HG03159 (cell line): ENCODE results near the gene FCRL4.
A peak's percentile ranks its signal among the peaks of the same experiment; 100 is the strongest.

ENCODE experiments used
- ATAC-seq: cut with Tn5 transposase; IDR thresholded peaks from one replicate; pipeline ENCODE4 v1.9.1; 2021; ENCODE audit warnings: mild to moderate bottlenecking, moderate library complexity; ENCODE audit not compliant: unreplicated experiment

The FCRL4 gene

DNA sequence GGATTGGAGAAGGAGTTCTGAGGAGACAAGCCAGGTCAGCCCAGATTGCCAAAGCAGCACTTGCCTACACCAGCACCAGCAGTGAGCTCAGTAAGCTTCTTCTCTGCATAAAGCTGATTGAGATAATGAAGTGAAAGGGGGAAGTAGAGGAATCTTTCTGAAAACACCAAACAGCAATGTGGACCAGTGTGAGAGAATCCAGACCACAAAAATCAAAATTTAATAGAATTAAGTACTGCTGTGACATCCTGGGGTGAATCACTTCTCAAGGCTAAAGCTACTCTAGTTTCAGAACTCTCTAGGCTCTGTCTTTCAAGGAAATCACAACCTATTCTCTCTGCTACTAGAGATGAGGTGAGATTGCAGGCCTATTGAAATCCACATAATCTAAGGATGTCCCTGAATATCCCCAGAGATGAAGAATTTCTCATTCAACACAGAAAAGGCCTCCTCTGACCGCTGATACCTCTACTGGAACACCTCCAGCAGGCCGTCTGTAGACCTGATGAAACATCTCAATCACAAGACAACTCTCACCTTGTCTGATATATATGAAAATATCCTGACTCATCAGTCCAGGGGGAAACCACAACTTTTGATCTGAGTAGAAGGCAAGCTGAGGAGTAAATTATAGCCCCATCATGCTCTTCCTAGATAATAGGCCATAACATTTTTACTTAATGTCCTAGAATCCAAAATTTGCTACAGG is at the start of gene FCRL4:
Gene FCRL4 (minus strand): TSS at position 127 of the 709 bp plus-strand sequence. CDS start 141 bp downstream, outside the sequence.
- ATAC-seq = peak; percentile 71

DNA sequence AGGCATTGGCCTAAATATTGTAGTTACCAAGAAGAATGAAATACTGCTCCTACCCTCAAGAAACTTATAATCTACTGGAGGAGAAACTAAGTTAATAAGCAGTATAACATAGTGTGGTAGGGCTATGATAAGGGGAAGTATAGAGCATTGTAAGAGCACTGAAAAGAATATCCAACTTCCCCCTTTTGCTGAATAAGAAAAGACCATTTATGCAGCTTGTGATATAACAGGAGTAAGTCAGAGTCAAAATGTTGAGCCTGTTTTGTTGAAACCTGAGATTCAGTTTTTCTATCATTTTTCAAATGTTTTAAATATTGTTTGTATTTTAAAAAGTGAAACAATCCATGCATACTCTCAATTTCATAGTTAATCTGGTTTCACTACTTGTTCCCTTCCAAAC is 48.3 kb upstream of the FCRL4 start:
- ATAC-seq = no peak

DNA sequence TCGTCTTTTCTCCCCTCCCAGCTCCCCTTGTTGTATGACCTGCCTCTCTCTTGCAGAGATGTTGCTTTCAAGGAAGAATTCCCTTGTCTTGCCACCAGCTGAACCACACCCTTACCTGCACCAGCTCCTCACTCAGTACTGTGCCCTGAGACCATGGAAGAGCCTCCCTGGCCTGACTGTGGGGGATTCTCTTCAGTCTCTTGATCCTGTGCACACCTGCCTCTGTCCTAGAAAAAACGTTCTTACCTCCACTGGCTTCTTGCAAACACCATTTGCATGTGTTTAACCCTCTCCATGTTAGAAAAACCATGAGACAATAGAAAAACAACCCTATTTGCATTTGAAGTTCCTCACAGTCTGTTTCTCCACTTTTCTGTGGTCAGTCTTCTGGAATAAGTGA is 43.3 kb upstream of the FCRL4 start:
- no peak for ATAC-seq

DNA sequence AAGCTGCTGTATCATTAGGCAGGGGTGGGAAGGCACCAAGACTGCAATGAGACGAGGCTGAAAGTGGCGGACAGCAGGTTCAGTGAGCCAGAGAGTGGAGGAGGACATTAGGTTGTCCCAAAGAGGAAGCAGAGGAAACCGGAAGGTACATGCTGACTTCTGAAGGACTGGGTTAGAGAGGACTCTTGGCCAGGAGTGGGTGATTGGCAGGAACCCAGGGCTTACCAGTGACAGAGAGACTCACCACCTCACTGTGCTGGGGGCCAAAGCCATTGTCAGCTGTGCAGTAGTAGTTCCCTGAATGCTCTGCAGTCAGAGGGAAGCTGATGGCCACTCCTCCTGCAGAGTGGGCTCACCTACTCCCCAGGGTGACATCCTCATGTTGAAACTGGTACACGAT is 41.9 kb upstream of the FCRL4 start:
- no peak for ATAC-seq

DNA sequence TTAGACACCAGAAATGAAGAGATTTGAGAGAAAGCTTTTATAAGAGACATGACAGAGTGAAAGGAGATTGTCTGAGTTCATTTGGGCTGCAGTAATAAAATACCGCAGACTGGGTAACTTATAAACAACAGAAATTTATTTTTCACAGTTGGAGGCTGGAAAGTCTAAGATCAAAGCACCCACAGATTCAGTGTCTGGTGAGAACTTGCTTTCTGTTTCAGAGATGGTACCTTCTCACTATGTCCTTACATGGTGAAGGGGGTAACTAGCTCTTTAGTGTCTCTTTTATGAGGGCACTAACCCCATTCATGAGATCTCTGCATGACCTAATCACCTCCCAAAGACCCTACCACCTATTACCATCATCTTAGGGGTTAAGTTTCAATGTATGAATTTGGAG is 30.9 kb upstream of the FCRL4 start:
- no peak for ATAC-seq

DNA sequence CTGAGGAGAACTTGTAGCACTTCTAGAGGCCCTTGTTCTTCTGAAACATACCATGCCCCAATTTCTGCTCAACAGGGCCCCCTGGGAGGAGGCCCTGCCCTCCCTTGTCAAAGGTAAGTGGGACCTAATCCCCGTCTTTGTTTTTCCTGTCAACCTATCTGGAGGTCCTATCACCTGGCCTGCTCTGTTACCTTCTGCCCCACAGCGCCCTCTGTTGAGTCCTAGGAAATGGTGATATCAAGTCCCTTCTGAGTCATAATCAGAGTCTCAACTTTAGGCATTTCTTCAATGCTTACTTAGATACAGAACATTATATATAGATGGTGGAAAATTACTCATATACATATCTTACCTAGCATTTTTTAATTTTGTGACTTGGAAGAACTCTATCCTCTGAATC is 28.2 kb upstream of the FCRL4 start:
- no peak for ATAC-seq

DNA sequence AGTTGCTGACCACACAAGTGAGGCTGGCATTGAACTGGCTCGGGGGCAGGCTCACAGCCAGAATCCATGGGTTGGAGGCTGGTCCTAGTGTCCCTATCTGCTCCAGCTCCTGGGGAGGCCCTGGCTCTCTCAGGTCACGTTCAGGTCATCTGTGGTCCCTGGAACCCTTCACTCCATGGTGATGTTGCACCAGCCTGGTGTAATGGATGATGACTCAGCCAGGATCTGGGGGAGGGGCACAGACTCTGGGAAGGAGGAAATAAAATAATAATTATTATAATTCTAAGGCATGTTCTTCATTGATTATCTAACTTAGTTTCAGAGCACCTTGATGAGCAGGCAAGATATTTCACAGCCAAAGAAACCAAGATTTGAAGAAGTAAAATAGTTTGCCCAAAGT is 26.6 kb upstream of the FCRL4 start:
- no peak for ATAC-seq

DNA sequence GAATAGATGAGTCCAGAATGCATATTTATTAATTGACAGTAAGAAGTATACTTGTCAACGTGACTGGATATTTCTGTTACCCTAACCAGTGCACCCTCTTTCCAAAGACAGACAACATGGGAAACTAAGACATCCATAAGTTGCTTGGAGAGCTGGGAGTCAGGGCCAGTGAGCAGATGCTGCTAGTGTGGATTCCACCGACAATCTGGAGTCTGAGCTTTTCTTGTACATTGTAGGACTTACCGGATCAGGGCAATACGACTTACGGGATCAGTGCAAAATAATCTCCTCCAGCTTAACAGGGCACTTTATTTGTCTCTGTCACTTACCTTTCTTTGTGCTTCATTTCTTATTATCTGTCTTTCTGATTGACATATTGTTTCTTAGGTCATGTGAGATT is 24.6 kb upstream of the FCRL4 start:
- ATAC-seq = no peak

DNA sequence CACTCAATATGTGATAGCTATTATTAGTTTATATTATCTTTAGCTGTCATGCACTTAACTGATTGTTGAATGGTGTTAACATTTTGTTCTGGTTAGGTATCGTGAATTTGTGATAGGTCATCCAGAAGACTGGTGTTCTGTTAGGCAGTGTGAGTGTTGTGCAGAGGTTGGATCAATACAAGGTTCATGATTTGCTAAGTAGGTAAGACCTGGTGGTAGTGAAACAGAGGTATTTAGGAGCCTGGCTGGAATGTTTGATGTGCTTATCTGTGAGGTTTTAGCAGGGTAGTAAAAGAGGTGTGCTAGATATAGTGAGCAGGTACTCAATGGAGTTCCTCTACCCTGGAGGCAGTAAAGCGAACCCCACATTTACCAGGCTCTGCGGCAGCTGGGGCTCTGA is 20.3 kb upstream of the FCRL4 start:
- ATAC-seq = no peak

DNA sequence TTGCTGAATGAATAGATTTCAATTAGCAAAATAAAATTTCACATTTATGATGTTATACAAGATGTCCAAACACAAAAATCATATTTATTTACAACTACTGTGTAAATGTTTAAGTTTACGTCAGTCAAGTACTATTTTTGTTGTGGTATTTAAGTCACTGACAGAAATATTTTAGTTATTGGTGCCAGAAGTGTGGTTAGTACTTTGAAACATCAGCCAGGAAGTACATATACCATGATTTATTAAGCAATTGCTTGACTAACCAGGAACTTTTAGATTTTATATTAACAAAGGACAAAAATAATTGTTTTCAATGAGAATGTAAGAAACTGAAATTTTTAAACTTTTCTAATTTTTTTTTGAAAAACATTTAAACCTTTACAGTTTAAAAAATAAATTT is 2.4 kb upstream of the FCRL4 start:
- ATAC-seq = no peak

DNA sequence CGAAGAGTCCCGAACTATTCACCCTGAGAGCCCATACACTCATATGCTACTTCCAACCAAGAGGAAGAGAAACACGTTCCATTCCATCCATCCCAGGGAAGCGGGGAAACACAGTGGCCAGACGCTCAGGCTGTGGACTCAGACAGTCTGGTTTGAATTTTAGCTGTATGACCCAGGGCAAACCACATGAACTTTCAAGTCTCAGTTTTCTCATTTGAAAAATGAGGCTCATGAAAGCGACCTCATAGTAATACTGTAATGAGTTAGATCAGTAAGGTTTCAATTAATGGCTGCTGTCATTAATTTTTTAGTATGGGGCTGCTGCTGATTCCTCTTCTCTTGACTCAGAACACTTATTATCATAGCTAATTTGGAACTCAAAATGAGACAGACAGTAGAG is 1.5 kb downstream of the FCRL4 start:
- ATAC-seq = no peak

DNA sequence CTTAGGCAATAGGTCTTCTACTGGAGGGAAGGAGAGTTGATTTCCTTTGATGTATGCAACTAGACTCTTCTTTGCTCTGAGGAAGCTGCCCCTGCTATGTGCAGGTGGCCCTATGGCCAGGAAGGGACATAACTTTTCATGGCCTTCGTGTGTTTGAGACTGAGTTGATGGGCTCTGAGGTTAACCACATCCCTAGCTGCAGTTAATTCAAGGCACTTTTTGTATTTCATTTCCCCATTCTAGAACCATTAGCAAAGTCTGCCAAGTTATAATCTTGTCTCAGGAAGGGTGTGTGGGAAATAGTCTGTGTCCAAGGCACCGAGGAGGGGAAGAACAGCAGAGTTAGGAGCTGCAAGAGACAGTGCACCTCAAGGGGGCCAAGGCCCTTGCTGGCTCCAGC is 2.5 kb downstream of the FCRL4 start:
- peak; percentile 65 for ATAC-seq

DNA sequence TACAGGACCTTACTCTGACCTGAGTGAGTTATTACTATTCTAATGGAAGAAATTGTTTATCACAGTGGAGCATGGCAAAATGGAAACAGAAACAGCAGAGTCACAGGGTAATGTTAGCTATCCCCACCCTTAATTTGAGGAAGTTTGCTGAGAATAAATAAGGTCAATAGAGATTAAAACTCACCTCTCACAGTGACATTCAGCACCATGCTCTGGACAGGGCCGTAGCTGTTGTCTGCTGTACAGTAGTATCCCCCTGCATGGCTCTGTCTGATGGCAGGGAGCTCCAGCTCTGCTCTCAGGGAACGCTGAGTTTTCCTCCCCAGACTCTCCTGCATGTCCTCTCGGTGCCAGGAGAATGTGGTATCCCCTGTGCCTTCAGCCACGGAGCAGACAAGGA is 11.9 kb downstream of the FCRL4 start:
- no peak for ATAC-seq

DNA sequence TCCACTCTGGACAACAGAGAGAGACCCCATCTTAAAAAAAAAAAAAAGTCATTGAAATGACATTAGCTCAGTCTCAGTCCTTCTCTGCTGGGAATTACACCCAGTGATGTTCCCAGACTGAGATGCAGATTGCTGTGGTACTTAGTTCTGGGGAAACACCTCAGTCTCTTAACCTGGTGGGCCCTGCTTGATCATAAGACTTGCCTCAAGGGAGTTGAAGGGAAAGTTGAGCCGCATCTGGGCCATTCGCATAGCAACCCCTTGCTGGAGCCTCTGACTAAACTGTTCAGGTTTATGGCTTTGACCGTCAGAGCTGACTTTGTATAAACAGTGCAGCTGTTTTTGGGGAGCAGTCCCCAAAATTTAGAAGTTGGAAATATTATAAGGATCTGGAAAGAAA is 13.4 kb downstream of the FCRL4 start:
- no peak for ATAC-seq

DNA sequence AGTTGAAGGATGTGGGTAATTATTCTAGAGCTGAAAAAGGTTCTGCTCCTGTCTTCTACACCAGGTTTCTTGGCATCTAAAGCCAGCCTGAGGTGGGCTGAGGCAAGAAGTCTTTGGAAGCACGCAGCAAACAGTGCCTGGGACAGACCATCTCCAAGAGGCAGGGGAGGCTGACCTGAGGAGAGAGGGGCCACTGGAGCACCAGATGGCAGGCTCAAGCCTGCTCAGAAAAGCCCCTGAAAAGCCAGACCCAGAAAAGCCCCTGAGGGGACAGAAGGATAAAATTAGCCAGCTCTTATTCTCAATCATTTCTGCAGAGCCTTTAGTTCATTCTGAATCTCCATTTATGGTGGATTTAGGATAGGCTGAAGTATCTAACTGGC is 17.1 kb downstream of the FCRL4 start:
- no peak for ATAC-seq

DNA sequence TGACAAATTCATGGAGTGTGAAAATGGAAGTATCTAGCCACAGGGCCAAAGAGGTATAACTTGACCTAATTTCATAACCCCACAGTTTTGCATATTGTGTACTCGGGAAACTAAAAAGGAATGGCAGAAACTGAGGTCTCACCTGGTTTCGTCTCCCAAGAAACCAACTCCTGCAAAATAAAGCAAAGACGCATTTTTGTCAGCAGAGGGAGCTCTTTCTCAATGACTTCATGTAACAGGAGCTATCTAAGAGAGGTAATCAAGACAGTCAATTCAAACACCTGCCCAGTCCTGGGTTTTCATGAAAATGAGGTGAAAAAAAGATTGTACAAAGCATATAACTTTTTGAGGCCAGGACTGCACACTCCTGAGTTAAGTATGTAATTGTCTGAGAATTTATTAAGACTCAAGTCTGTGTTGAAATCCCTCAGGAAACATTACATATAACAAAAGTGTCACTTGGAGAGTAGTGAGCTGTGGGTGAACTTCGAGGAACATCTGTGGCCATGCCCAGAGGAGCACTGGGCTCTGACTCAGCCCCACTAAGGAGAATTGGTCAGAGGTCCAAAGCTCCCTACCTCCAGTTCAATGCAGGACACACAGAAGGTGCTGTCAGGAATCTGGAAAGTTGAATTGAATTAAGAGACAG is 17.6 kb downstream of the FCRL4 start:
- no peak for ATAC-seq

DNA sequence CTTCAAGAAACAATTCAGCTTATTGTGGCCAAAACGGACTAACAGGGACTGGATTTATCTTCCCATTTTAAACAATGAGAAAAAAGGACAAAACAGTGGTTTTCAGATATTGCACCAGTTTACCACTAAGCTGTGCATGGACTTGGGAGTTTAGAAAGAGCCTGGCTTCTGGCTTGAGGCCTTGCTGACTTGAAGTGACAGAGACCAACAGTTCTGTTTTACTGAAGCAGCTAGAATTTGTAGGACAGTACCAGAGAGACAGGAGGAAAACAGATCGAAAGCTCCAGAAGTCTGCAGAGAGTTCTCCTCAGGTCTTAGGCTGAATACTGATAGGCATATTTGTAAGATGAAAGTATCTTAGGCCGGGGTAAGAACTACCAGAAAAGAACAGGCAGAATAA is 20.5 kb downstream of the FCRL4 start:
- ATAC-seq = no peak

DNA sequence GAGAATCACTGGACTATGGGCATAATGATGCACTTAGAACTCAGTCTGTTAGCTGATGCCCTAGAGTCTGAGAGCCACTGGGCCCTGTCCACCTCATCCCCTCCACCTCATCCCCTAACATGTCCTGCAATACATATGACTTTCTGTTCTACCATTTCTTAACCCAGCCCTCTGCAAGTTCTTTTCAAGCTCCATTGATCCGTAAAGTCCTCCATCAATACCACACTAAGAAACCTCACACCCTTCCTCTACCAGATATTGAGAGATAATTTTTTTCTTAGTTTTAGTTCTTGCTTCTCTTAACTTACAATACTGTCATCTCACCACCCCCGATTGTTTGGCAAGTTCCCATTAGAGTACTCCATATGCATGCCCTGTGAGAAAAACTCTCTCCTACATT is 22.1 kb downstream of the FCRL4 start:
- ATAC-seq = peak; percentile 71

DNA sequence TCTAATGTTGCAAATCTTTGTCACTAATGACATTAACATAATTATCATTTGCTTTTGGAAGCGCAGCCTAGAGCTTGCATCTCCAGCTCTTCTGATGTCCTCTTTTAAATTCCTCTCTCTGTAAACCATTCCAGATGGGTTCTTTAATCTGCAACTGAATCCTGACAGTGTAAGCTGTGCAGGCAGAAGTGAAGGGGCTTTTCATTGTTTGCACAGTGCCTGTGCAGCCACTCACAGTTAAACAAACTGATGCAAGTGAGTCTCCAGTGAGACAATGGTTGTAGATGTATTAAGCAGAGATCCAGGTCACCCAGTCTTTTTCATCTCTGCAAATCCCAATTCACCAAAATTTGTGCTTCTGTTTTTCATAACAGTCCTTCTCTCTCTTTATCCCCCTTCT is 23.0 kb downstream of the FCRL4 start:
- no peak for ATAC-seq

DNA sequence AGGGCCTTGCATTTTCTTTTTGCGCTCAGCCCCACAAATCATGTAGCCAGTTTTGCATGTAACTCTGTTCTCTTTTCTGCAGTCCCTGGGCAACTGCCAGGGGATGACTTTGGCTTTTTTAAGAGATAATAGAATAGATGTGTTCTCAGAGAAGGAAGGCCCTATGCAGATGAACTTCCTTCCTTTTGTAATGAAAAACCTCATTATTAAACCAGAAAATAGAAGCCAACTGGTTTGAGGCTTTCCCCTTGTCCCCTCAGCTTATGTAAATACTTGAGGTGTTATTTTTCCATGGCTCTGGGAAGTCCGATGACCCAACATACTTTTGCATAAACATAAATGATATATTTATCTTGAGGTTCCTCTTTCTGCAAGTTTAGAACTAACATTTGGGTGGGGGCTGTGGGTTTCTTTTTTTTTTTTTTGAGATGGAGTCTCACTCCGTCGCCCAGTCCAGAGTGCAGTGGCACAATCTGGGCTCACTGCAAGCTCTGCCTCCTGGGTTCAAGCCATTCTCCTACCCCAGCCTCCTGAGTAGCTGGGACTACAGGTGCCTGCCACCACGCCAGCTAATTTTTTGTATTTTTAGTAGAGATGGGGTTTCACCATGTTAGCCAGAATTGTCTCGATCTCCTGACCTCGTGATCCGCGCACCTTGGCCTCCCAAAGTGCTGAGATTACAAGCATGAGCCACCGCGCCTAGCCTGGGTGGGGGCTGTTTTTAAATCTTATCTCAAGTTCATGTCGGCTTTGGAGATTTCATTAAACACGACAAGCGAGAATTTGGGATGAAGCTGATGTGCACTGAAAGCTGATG is 31.2 kb downstream of the FCRL4 start:
- ATAC-seq = no peak

DNA sequence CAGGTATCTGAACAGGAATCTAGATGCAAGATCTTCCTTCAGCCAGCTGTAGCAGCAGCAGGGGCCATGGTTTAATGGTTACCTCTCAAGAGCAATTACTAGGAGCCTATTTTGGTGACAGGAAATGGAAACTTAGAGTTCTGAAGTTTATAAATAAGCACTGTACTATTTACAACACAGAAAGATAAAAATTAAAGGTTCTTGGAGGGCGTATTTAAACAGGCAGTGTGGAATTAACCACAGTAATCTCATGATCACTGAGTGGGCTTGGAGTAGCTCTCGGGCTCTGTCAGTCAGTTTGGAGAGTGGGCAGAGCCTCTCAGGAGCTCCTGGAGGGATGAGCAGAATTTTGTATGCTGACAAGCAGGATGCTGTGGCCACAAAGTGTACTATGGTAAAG is 35.4 kb downstream of the FCRL4 start:
- peak; percentile 56 for ATAC-seq

DNA sequence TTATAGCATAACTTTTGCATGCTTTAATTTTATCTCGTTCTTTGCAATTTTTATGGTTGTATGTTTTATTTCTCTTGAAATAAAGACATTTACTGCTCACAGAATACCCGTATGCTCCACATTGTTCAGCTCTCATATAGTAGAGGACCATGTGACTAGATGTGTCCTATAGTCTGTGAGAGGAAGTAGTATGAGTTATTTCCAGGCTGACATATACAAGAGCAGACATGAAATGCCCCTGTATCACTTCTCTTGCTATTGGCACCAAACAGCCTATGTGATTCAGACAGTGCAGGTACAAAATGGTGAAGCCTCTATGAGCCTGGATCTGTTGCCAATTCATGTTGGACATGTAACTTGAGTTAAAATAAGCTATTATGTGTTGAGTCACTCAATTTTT is 39.8 kb downstream of the FCRL4 start:
- ATAC-seq = no peak
